ENCODE results near the gene ARHGAP29.

The ARHGAP29 gene

DNA sequence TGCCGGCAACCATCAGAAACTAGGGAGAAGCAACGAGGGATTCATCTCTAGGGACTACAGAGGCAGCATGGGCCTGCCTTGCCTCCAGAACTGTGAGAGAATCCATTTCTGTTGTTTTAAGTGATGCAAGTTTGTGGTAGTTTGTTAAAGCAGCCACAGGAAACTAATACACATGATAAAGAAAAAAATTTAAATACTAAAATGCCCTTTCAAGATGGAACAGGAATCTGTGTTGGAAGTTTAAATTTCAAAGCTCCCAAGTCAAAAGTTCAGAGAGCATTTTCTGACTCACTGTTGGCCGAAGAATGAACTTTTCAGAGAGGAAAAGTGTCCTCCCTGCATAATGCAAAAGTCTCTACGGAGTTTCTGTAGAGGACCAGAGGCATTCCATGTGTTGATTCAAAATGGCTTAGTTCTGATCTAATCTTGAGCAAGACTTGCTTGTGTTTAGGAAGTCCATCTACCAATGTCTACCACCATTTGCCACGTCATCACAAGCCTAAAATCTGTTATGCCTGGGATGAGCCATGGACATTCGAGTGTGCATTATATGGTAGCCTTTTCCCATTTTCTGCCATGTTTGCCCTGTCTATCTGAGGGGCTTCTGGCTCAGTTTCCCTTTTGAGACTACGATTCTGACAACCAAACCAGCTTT, 22.4 kb upstream of the ARHGAP29 start:
- no peak for DNase-seq

DNA sequence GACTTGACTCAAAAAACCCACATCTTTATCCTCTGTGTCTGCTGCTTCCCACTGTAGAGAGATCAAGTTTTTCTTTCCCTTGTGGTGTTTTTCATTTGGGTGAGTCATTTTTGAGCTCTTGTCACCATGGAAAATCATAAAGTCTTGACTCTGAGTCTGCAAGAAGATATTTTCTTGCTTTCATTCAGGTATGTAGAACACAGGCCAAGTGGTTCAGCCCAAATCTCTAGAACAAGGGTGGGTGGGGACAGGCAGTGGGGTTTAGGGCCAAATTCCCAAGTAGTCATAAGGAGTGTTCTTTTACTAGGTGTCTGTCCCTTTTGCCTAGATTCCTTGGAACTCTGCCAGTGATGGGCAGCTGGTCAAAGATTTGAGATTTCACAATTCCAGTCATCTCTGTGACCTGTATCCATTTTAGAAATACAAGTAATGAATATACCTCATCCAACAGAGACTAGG, 21.5 kb upstream of the ARHGAP29 start:
- DNase-seq = no peak

DNA sequence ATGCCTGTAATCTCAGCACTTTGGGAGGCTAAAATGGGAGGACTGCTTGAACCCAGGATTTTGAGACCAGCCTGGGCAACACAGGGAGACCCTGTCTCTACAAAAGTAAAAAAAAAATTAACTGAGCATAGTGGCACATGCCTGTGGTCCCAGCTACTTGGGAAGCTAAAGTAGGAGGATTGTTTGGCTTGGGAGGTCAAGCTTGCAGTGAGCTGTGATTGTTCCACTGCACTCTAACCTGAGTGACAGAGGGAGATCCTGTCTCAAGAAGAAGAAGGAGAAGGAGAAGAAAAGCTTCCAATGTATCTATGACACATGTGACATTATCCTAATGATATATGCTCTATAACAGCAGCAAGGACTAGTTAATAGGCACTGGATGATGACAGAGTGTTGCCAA, 20.1 kb upstream of the ARHGAP29 start:
- no peak for DNase-seq

DNA sequence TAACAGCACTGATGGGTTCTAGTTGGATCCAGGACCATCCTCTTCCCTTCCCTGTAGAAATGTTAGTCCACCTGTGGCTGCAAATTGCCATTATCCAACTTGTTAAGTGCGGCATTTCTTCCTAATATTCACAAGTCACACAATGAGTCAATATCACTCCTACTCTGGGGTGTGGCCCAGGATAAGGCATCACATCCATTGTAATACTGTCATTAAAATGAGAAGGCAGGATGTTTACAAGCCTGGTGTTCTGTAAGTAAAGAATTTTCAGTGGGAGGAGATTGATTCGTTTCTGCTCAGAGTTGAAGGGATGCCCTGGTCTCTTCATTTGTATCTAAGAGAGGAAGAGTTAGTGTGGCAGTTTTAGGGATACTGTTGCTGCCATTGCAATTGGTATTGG, 18.1 kb upstream of the ARHGAP29 start:
- DNase-seq = no peak

DNA sequence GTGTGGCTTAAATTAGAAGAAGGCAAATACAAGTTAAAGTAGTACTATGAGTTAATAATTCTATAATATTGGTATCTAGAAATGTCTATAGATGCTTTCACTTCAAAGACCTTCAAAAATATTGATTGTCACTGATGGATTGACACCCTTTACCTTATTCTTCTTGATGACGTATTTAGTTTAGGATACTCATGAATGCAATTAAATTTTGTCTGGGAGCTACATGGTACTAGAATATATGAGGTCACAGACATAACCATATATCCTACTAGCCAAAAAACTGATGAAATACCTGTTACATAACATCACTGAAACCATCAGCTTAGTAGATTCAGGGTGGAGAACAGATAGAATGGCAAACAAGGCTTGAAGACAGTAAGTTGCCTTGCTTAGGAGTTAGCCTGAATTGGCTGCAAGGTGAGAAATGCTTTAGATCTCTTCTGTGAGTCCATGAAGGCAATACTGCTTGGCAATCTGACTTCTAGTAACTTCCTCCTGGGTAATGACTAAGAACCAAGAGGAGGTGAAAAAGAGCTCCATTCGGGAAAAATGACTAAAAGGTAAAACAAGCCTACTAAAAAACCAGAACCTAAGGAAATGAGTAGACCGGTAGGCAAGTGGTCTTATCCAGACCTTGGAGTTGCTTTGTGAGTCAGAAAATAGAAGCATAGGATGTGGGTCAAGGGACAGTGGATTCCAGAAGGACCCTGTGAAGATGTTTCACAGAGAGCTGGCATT, 16.9 kb upstream of the ARHGAP29 start:
- DNase-seq = no peak

DNA sequence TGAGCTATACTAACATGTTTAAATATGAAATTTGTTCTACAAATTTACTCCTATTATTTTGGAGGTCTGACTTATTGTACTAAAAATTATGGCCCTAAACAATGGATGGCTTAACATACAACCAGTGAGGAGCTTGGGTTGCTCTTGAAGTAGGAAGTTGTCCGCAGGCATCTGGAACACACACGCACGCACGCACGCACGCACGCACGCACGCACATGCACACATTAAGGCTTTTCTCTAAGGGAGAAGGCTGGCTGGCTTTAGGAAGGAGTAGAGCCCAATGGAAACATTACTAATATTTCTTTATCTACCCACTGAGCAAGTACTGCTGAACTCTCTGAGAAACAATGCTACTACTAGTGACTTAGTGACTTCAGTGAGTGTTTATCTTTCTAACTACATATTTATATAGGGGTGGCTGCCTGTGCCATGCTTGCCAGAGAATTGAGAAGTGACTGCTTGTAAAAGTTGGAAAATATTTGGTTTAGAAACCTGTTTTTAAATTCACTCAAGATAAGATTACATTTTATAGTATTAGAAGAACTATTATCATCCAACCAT, 16.2 kb upstream of the ARHGAP29 start:
- DNase-seq = no peak

DNA sequence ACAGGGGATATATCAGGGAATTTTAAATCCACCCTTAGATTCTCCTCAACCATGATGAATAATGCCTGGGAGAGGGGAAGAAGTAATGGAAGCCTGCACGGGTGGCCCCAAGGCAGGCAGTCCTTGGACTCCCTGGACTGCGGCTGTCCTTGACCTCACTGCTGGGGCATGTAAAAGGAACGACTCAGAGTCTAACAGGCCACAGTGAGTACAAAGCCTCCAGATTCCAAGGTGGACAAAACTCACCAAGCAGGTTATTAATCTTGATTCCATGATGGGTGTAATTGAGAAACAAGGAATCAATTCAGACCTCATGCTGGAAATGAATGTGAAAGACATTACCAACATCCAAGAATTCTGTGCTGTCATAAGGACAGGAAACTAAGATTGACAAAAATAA, 13.0 kb upstream of the ARHGAP29 start:
- no peak for DNase-seq

DNA sequence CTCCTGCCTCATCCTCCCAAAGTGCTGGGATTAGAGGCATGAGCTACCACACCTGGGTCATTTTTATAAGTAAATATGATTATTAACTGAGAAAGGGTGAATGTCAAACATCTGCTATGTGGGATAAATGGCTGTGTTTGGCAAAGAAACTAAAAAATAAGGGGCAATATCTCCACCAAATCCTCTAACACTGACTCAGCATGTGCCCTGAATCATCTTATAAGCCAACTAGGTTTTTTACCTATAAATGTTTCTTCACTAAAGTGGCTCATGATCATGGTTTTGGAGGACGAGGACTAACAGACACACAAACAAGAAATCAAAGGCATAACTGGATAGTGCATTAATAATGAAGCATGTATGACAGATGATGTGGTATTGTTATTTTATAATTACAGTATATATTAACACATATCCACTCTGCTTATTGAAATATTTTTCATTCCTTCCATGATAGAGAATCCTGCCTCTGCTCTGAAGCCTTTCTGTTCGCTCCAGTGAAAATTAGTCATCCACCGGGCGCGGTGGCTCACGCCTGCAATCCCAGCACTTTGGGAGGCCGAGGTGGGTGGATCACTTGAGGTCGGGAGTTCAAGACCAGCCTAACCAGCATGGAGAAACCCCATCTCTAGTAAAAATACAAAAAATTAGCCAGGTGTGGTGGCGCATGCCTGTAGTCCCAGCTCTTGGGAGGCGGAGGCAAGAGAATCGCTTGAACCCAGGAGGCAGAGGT, 11.7 kb upstream of the ARHGAP29 start:
- DNase-seq = no peak

DNA sequence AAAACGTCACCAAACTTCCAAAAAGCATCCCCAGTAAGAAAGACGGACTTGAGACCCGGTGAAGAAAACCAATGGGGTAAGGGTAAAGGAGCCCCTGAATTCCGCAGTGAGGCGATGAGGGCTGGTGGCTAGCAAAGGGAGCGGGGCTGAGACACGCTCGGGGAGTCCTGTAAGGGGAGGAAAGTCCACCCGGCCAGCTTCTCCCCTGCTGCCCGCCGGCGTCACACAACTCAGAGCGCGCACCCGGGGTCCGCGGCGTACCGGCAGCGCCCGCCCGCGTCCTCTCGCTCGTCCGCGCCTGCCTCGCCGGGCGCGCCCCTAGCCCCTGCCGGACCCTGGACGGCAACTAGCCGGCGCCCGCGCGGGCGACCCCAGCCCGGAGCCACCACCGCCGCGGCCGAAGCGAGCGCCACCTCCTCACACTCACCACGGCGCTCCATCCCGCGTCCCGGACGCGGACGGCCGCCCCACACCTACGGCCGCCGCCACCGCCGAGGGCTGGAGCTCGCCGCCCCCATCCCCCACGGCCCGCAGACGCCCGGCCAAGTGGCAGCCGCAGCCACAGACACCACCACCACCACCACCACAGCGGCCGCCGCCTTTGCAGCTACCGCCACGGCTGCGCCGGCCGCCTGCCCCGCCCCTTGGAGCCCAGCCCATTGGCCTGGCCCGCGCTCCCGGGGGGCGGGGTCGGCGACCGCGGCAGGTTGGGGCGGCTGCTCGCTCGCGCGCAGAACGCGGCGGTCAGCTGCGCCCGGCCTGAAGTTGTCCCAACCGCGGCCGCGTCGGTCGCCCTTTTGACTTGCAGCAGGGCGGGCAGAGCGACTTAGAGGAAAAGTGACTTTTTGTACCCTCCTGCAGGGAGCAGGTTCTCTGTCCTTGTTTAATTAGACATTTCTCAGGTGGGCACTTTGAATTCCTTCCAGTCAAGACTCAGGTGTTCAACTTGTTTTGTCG, 10.0 kb upstream of the ARHGAP29 start:
- no peak for DNase-seq

DNA sequence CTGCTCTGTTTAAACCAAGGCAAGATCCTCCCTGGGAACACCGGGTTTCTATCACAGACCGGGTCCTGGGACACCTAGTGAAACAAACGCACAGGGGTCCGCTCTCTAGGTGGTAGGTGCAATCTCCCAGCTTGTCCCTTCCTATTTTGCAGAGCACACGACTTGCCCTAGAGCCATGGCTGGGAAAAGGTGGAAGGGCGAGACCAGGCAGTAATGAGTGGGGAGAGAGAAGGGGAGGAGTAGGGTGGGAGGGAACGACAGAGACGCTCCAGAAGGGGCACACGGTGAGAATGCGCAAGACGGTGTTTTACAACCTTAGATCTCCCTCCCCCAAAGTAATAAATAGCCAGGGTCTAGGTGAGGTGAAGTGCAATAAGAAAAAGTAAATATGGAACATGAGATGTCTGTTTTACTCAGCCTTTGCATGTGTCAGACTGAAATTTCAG, 9.3 kb upstream of the ARHGAP29 start:
- no peak for DNase-seq

DNA sequence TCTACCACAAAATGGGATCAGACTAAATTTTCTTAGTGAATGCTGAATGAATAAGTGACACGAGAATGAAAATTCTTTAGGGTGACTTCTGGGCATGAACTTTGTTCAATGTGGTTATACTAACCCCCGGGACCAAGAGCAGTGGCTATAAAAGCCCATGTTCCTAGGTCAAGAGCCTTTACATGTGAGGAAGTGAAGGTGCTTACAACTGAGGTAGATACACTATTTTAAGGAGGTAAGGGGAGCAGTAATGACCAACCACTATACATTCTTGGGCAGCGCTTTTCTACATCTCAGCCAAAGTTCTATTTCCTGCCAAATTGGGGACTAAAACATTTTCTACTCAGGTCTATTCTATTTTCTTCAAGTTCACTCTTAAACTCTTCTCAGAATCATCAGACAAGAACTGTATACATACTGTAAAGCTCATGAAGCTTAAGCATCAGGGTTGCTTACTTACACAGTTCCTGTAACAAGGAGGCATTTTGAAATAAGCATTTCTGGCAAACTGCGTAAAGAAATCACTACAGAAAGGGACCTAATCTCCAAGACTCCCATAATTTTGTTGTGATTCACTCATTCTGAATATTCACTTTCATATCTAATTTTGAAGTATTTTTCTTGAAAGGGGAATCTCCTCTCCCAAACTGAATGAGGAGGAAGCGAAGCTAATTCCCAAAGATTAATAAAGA, 8.5 kb upstream of the ARHGAP29 start:
- no peak for DNase-seq

DNA sequence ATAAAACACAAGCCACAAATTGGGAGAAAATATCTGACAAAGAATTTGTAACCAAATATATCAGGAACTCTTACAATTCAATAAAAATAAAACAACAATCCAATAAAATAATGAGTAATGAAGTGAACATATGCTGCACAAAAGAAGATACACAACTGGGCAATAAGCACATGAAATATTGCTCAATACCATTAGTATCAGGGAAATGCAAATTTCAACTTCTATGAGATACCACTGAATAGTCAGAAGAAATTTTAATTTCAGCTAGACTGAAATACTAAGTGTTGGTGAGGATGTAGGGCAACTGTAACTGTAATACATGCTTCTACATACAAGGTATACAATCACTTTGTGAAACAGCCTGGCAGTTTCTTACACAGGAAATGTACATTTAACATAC, 7.4 kb upstream of the ARHGAP29 start:
- no peak for DNase-seq

DNA sequence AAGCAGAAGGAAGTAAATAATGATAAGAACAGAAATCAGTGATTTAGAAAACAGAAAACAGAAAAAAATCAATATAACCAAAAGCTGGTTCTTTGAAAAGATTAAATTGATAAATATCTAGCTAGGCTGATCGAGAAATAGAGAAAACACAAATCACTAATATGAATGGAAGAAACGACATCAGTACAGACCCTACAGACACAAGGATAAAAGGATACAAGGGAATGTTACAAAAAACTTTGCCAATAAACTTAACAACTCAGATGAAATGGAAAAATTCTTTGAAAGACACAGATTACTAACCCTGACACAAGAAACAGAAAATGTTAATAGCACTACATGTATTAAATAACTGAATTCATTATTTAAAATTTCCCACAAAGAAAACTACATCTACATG, 6.3 kb upstream of the ARHGAP29 start:
- DNase-seq = no peak

DNA sequence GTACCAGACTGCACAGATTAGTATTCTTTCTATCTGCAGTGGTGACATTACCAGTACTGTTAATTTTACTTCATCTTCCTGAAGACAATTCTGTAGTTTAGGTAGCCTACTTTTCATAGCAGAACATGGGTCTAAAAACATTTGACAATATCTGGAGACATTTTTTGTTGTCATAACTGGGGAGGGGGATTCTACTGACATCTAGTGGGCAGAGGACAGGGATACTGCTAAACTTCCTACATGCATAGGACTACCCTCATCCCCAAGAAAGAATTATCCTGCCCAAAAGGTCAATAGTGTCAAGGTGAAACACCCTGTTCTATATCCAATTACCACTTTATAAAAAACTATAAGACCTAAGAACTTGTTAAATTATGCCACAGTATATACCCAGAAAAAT, 3.4 kb upstream of the ARHGAP29 start:
- no peak for DNase-seq

DNA sequence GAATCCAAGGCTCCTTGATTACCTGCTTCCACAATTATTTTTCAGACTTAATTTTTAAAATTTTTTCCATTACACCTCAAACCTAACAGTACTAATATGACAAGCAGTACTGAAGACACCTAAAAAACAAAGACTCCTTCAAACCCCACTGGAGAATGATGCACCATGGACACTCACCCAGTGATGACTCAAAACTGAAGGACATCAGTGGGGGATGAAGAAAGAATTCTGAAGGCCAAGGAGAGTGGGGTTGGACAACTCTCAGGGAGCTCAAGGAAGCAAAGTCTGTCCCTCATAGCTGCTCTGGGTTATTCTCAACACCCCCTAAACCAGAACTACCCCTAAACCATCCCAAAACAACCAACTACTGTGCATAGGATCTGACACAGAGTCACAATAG, 2.4 kb upstream of the ARHGAP29 start:
- DNase-seq = no peak

DNA sequence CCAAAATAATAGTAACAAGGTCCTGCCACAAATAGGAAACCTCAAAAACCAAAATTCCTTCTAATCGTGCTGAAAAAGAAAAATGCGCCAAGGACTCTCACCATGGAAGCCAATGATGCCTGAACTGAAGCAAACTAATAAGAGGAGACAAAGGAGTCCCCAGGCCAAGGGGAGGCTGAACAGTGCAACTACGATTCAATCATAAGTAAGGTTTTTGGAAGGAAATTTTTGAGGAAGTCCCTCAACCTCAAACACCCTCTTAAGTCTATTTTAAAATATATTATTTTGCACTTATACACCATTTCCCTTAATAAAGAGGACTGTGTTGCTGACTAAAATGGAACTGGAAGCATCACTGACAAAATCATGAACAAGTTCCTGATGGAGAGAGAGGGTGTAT, 1.7 kb upstream of the ARHGAP29 start:
- DNase-seq = no peak

DNA sequence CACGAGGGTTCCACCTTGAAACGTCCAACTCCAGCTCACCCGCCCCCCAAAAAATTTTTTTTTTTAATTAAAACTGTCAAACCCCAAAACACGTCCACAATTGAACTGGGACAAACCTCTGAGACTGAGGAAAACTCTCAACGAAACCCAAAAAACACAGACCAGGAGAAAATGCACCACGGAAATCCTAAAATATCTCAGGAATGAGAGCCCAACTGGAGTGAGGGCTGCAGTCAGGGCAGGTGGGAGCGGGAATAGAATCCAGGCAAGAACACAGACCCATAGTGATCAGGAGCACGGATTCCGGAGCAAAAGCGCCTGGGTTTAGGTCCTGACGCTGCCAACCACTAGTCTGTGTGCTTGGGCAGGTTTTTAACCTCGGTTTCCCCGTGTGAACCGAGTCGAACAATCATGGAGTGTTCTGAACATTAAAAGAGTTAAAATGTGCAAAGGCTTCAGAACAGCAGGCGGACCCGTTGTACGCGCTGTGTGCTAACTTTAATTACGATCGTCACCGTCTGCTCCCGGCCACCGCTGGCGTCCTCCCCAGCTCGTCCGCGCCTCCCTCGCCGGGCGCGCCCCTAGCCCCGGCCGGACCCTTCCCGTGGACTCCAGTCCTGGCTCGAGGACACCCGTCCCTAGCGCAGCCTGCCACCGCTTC, 624 bp downstream of the ARHGAP29 start:
- DNase-seq = no peak

DNA sequence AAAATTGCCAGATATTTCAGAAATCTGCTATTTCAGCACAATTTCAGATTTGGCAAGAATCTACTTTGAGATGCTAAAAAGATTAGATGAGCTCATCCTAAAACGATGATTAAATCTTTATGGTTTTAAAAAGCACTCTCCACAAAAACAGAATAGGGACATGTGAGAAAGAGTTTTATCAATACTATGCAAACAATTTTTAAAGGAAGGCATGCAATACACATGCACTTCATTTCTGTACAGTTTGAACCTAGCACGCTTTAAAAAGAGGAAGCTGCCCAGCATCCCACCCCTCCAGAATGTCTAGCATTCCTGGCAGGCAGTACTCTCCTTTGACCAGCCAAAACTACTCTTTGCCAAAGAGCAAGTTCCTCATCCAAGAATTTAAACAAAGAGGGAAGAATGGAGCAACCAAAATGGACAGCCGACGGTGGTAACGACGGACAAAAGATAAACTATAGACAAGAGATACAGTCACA, 1.3 kb downstream of the ARHGAP29 start:
- DNase-seq = no peak

DNA sequence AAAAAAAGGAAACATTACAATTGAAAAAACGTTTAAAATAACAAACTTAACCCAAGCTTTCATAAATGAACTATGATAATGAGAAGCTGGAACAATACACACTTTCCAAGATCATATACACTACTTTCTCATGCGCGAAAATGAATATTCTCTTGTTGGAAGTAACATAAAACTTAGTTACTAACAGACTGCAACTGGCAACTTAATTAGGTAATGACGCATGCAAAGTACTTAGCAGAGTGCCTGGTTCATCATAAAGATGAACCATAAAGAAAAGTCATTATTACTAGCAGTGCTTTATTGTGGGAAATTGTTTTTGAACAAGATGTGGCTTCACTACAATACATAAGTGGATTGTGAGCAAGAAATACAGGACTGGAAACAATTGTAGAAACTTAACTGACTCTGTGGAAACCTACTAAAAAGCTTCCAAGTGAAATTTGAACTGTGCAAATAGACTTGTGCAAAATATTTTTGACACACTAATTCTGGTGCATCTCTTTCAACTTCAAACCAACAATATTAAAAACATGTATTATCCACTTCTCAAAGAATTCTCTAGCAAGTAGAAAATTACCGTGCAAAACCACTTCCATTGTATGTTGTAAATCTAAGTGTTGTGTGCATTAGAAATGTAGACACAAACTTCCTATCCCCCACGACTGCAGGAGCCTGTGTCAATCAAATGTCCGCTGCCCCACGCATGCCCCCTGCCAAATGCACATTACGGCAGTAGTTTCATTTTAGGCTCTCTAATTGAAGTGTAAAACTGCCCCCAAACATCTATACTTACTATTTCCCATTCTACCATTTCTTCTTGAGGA, 2.0 kb downstream of the ARHGAP29 start:
- DNase-seq = no peak

DNA sequence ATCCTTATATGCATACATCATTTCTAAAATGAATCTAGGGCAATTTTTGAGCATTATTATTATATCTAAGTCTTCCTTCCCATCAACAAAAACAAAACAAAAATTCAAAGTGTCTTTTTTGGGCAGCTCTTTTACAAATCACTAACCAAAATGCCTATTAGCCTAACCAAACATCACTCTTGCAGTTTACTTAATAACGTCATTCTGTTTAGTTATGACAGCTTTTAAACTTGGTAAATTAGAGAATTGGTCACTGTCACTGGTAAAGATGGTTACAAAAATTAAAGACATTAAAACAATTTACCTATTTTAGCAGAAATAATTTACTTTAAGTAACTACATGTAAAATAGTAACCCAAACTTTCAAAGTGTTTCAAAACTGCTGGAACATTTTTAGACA, 2.8 kb downstream of the ARHGAP29 start:
- no peak for DNase-seq
